ENCODE measurements around the gene ORM2. TPM values are rescaled to one million over a fixed set of nuclear protein-coding genes. Genes with fewer than 3 reads are reported as not detected.

Gene ORM2
- polyA plus RNA-seq, 3 donors from 2014 or later = not detected

DNA sequence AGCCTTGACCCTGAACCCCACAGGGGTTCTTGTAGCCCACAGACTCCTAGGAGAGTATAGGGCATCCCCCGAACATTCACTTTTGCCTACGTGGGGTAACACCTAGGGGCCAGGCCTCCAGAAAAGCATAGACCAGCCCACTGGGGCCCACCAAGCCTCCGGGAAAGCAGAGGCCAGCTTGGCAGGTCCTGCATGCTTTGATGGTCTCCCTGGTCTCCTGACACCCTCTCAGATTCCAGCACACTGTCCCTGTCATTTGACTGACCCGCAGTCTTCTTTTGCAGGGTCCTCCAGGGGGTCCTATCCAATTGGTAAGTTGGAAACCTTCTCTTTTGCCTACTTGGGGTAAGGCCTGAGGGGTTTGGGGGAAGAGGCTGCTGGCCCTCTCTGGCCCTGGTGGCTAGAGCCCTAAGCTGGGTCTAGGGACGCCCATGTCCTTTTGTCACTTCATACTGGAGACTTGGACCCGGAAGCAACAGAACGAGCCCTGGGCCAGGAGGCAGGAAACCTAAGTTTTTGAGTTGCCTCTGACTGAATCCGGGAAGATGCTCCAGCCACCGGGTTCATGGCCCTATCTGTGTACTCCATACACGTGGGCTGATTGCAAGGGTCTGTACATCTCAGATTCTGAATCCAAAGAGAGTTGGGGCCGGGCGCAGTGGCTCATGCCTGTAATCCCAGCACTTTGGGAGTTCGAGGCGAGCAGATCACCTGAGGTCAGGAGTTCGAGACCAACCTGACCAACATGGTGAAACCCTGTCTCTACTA is 27.7 kb upstream of the ORM2 start:
- Mint-ChIP-seq H3K4me3 (no peak overlapping the region), H3K36me3 (no peaks in the 10 kb centered on the region), H3K27ac (no peak overlapping the region), H3K4me1 (peaks cover 0 to 2% of the 10 kb centered on the region in 2 donors), H3K27me3 (ENCODE audit: low read depth in 3 of 3) (peaks cover 0 to 6% (median 1%) of the 10 kb centered on the region in 3 donors), H3K9me3 (peaks cover 0 to 1% (median 0%) of the 10 kb centered on the region in 6 donors)
- no peak for DNase-seq

DNA sequence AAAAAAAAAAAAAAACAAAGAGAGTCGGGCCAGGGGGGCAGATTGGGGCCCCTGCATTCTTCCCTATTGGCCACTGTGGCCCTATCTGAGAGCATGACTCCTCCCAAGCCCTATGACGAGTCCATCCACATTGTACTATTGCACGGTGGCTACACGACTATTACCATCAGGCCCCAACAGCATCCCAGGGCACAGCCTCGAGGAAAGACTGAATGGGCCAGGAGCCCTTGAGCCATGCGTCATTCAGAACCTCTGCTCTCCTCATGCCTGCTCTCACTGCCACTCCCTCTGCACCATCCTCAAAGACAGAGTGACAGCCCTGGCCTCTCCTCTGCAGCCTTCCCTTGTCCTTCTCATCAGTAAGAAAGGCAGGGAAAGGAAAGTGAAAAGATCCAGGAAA is 26.9 kb upstream of the ORM2 start:
- Mint-ChIP-seq H3K4me1 (peaks cover 0 to 2% of the 10 kb centered on the region in 2 donors), H3K36me3 (no peaks in the 10 kb centered on the region), H3K27ac (no peak overlapping the region), H3K27me3 (ENCODE audit: low read depth in 3 of 3) (peaks cover 0 to 6% (median 0%) of the 10 kb centered on the region in 3 donors), H3K9me3 (no peaks in the 10 kb centered on the region), H3K4me3 (no peak overlapping the region)
- DNase-seq = no peak

DNA sequence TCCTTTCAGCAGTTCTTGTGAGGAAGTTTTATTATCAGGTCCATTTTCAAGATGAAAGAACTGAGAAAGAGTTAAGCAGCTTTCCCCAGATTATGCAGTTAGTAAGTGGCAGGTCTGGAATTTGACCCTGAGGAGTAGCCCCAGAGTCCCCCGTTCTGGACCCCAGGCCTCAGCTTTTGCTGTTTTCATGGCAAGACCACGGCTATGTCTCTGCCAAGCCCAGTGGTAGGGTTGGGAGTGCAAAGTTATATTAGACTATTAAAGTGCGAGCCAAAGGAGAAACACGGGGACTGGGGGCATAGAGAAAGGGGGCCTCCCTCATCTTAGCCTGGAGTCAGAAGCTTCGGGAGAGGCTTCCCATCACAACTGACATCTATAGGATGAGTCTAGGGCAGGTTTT is 26.1 kb upstream of the ORM2 start:
- H3K9me3 Mint-ChIP-seq = no peaks in the 10 kb centered on the region
- peaks cover 0 to 6% (median 0%) of the 10 kb centered on the region in 3 donors for H3K27me3 Mint-ChIP-seq (ENCODE audit: low read depth in 3 of 3)
- H3K4me1 Mint-ChIP-seq = peaks cover 0 to 2% of the 10 kb centered on the region in 2 donors
- DNase-seq = no peak
- H3K36me3 Mint-ChIP-seq = no peaks in the 10 kb centered on the region
- H3K27ac Mint-ChIP-seq = no peak overlapping the region
- H3K4me3 Mint-ChIP-seq = no peak overlapping the region

DNA sequence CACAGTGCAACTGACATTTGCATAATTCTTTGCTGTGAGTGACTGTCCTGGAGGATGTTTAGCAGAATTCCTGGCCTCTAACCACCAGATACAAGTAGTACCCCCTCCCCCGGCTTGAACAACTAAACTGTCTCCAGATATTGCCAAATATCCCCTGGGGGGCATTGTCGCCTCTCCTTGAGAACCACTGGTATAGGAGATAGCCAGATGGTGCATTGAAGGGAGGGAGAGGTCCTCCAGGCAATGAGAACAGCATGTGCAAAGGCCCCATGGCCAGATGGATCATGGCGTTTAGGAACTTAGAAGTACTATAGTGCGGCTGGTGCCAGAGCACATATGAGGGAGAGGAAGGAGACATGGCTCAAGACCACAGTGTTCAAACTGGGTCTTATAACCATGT is 25.7 kb upstream of the ORM2 start:
- Mint-ChIP-seq H3K4me3 (no peak overlapping the region), H3K4me1 (peaks cover 0 to 2% of the 10 kb centered on the region in 2 donors), H3K27me3 (ENCODE audit: low read depth in 3 of 3) (peaks cover 0 to 6% (median 0%) of the 10 kb centered on the region in 3 donors), H3K27ac (no peak overlapping the region), H3K9me3 (no peaks in the 10 kb centered on the region), H3K36me3 (no peaks in the 10 kb centered on the region)
- no peak for DNase-seq

DNA sequence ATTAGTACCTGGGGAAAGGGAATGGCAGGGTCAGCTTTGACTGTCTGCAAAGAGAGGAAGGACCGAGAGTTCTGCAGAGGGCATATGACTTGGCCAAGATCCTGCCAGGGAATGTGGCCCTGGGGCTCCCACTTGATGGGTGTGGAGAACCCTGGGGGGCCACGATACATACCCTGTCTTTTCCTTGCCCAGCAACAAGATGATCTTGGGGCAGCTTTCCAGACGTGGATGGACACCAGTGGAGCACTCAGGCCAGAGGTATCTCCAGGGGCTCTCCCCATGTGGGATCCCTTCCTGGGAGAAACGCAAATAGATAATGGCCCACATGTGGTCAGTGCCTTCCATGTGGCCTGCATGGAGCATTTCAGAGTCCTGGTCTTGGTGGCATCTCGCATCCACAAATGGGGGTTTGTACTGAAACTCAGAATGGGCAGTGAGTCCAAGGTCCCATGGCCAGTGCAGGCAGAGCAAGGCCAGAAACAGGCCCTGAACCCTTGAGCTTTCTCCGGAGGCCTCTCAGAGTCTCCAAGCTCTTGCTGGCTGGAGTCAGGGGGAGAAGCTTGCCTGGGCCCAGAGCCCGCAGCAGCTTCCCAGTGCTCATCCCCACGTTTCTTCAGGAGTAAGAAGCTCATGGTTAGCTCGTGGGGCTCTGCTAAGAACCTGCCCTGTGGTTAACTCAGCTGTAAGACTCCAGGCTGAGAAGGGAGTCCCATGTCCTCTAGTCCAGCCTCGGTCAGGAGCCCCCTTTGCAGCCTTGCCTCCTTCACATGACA is 25.1 kb upstream of the ORM2 start:
- Mint-ChIP-seq H3K9me3 (no peaks in the 10 kb centered on the region), H3K27me3 (ENCODE audit: low read depth in 3 of 3) (peaks cover 0 to 6% (median 0%) of the 10 kb centered on the region in 3 donors), H3K4me3 (no peak overlapping the region), H3K36me3 (no peaks in the 10 kb centered on the region), H3K4me1 (peaks cover 0 to 2% of the 10 kb centered on the region in 2 donors), H3K27ac (no peak overlapping the region)
- DNase-seq = no peak

DNA sequence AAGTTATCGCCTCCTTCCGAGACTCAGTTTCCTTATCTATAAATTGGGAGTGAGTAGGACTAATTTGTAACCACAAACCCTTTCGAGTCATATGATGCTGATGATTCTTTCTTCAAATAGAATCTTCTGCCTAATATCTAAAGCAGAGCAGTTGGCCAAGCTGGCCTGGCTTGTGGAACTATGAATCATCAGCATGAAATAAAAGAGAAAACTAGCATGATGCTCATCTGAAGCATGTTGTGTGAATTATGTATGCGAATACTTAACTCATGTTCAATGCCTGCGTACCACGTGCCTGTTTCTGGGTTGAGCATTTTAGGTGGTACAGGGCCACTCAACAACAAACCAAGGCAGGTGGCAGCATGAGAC is 21.8 kb upstream of the ORM2 start:
- no peaks in the 10 kb centered on the region for H3K36me3 Mint-ChIP-seq
- peaks cover 0 to 8% (median 0%) of the 10 kb centered on the region in 3 donors for H3K27me3 Mint-ChIP-seq (ENCODE audit: low read depth in 3 of 3)
- no peak overlapping the region for H3K4me3 Mint-ChIP-seq
- H3K9me3 Mint-ChIP-seq = no peaks in the 10 kb centered on the region
- no peak overlapping the region for H3K27ac Mint-ChIP-seq
- DNase-seq = no peak
- H3K4me1 Mint-ChIP-seq = peaks cover 0 to 2% of the 10 kb centered on the region in 2 donors

DNA sequence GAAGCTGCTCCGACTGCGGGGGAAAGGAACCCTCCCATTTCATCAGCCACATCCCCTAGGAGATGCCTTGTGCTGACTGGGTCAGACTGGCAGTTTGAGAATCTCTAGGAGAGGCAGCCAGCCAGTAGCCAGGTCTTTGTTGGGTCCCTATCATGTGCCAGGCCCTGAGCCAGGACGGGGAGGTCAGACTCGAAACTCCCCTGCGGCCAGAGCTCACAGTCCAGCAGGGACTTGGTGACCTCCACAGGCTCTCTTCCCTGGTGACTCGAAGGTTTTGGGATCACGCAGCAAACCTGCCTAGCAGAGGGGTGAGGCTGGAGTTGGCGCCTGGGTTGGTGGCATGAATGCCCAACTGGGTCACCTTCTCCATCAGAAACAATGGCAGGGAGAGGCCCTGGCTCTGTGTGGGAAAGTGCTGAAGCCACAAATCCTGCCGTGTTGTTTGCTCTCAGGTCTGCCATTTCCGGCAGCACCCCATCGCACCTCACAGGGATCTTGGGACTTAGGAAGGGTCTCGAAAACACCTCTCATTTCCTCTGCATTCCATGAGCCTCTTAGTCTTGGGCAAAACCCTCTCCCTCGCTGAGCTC is 21.2 kb upstream of the ORM2 start:
- Mint-ChIP-seq H3K36me3 (no peaks in the 10 kb centered on the region), H3K27me3 (ENCODE audit: low read depth in 3 of 3) (peaks cover 0 to 8% (median 0%) of the 10 kb centered on the region in 3 donors), H3K9me3 (no peaks in the 10 kb centered on the region), H3K27ac (no peak overlapping the region), H3K4me1 (peaks cover 0 to 2% of the 10 kb centered on the region in 2 donors), H3K4me3 (no peak overlapping the region)
- DNase-seq = no peak

DNA sequence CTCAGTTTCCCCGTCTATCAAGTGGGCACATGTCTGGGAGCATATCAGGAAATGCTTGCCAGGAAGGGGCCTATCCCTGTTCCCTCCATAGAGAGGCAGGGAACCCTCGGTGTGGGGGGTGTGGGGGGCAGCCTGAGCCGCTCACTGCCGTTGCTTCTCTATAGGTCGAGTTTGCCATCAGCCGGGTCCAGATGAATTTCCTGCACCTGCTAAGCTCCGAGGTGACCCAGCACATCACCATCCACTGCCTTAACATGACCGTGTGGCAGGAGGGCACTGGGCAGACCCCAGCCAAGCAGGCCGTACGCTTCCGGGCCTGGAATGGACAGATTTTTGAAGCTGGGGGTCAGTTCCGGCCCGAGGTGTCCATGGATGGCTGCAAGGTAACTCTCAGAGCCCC is 20.6 kb upstream of the ORM2 start:
- no peak overlapping the region for H3K27ac Mint-ChIP-seq

DNA sequence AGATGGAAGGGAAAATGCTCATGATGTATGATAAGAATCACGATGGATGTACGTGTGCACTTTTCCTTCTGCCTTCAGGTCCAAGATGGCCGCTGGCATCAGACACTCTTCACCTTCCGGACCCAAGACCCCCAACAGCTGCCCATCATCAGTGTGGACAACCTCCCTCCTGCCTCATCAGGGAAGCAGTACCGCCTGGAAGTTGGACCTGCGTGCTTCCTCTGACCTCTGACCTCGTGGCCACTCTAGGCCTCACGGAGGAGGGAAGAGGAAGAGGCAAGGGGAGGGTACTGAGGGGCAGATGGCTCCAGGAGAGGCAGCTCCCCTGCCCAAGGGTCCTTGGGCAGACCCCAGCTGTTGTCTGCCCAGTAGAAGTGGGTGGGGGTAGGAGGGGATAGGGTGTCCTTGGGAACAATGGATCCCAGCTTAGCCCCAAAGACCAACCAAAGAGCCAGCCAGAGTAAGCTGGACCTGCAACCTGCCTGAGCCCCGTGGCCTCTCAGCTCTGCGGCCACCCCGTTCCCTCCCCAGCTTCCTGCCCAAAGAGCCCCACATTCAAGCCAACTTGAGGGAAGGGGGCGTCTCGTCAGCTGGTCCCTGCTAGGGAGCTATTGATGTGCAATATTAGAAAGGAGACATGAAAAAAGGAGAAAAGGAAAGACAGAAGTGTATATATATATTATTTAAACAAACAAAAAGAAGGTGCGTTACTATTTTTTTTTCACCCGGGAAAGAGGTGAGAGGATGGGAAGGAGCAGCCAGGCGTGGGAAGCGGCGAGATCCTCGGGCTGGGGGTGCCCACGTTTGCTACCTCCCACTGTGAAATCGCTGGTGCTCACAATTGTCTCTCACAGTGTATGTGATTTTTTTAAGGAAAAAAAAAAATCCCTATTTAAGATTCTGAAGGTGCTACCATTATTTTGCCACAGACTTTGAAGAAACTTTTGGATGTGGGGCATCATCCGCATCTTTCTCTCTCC is 18.9 kb upstream of the ORM2 start:
- Mint-ChIP-seq H3K27me3 (ENCODE audit: low read depth in 3 of 3) (peaks cover 0 to 3% (median 0%) of the 10 kb centered on the region in 3 donors), H3K4me3 (no peak overlapping the region), H3K9me3 (no peaks in the 10 kb centered on the region), H3K27ac (no peak overlapping the region), H3K36me3 (no peaks in the 10 kb centered on the region), H3K4me1 (no peaks in the 10 kb centered on the region)
- DNase-seq = no peak

More for the DNA sequence above, 20.6 kb upstream of the ORM2 start:
- H3K27me3 Mint-ChIP-seq (ENCODE audit: low read depth in 3 of 3) = peaks cover 0 to 6% (median 0%) of the 10 kb centered on the region in 3 donors
- no peaks in the 10 kb centered on the region for H3K9me3 Mint-ChIP-seq
- peaks cover 0 to 2% of the 10 kb centered on the region in 2 donors for H3K4me1 Mint-ChIP-seq
- no peaks in the 10 kb centered on the region for H3K36me3 Mint-ChIP-seq
- DNase-seq = no peak
- H3K4me3 Mint-ChIP-seq = no peak overlapping the region

DNA sequence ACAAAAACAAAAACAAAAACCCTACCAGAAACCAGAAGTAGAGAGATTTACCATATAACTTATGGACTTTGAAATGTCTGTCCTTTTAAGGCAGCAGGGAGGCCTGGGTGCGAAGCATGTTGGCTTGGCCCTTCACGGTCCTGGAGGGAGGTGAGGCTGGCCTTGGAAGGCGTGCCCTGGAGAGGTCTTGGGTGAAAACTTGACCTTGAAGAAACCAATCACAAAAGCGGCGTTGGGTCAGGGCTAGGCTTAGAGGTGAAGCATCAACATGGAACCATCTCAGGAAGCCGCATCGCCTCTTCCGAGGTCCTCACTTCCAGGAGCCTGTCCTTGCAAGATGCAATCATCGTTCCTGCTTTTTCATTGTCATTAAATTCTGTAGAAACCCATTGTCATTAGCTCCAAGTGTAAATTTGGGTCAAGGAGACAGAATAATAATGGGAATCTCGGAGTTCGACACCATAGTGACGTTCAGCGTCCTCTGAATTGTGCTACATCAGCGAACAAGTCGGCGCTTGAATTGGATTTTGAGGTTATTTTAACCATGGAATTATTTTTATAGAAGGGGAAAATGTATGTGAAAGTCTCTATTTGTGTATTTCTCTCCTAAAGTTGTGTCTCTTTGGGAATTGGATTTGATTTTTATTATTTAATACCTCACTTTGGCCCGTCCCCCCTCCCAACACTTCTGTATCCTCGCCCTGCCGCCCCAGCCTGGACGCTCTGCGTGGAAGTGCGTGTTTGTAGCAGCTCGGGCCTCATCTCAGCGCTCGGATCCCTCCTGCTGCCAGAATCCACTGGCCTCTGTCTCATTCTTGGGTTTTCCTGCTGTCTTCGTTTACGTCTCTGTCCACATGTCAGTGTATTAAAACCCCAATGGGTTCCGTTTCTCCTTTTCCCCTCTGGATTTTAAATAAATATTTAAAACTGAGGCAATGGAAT is 17.8 kb upstream of the ORM2 start:
- Mint-ChIP-seq H3K4me3 (no peak overlapping the region), H3K27me3 (ENCODE audit: low read depth in 3 of 3) (peaks cover 0 to 2% (median 0%) of the 10 kb centered on the region in 3 donors), H3K4me1 (no peaks in the 10 kb centered on the region), H3K27ac (no peak overlapping the region), H3K36me3 (no peaks in the 10 kb centered on the region), H3K9me3 (no peaks in the 10 kb centered on the region)
- DNase-seq = no peak

DNA sequence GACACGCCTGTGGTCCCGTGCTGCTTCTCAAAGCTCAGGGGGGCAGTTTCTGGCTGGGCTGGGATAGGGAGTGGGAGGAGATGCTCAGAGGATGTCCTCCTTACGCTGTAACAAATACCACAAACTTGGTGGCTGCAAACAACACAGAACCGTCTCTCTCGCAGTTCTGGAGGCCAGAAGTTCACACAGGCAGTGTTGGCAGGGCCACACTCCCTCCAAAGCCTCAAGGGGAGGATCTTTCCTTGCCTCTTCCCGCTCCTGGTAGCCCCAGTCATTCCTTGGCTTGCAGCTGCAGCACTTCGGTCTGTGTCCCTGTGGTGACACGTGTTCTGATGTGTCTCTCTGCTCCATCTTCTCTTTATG is 17.2 kb upstream of the ORM2 start:
- Mint-ChIP-seq H3K27ac (no peak overlapping the region), H3K4me3 (no peak overlapping the region), H3K36me3 (no peaks in the 10 kb centered on the region), H3K27me3 (ENCODE audit: low read depth in 3 of 3) (peaks cover 0 to 2% (median 0%) of the 10 kb centered on the region in 3 donors), H3K4me1 (no peaks in the 10 kb centered on the region), H3K9me3 (no peaks in the 10 kb centered on the region)
- no peak for DNase-seq

DNA sequence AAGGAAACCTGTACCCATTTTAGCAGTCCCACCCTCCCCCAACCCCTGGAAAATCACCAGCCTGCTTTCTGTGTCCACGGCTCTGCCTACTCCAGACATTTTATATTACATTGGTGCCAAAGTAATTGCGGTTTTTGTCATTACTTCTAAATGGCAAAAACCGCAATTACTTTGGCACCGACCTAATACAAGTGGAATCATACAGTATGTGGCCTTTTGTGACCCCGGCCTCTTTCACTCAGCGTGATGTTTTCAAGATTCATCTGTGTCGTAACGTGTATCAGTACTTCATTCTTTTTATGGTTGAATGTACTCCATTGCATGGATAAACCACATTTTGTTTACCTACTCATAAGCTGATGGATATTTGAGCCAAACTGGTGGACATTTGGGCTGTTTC is 16.5 kb upstream of the ORM2 start:
- Mint-ChIP-seq H3K4me1 (no peaks in the 10 kb centered on the region), H3K9me3 (no peaks in the 10 kb centered on the region), H3K27ac (no peak overlapping the region), H3K36me3 (no peaks in the 10 kb centered on the region), H3K4me3 (no peak overlapping the region), H3K27me3 (ENCODE audit: low read depth in 3 of 3) (peaks cover 0 to 4% (median 0%) of the 10 kb centered on the region in 3 donors)
- DNase-seq = no peak

Data from immature natural killer cell (primary cell).